Spinal cord (tissue), 10 donors: Measurements from ENCODE around the gene GPR39. TPM values are rescaled to one million over a fixed set of nuclear protein-coding genes. Genes with fewer than 3 reads are reported as not detected.

ENCODE experiments used
- DNase-seq, 6 donors: peaks; one replicate each; pipeline versions ENCODE4 v3.0.0 to v3.0.0-alpha.2; 2013 to 2015; ENCODE audit warnings: low spot score in 6 of 6, low read depth in 4 of 6
- H3K27ac ChIP-seq: one replicate; pipeline ENCODE4 v1.5.1; 2013; ENCODE audit warnings: low read depth, low read length, control low read depth
- H3K27me3 ChIP-seq: one replicate; pipeline ENCODE4 v1.6.1; 2013; ENCODE audit warnings: low read length; ENCODE audit not compliant: control insufficient read depth, insufficient read depth
- H3K36me3 ChIP-seq: one replicate; pipeline ENCODE4 v1.6.1; 2013; ENCODE audit warnings: low read length; ENCODE audit not compliant: control insufficient read depth, insufficient read depth
- H3K4me1 ChIP-seq: one replicate; pipeline ENCODE4 v1.6.1; 2013; ENCODE audit warnings: low read length; ENCODE audit not compliant: control insufficient read depth, insufficient read depth
- H3K4me3 ChIP-seq: one replicate; pipeline ENCODE4 v1.5.1; 2013; ENCODE audit warnings: low read depth, low read length, control low read depth
- H3K9me3 ChIP-seq: one replicate; pipeline ENCODE4 v1.6.1; 2013; ENCODE audit warnings: low read length; ENCODE audit not compliant: control insufficient read depth, insufficient read depth
- WGBS: methylation state at CpG from one replicate; pipeline ENCODE4 v1.1.5; 2013; ENCODE audit warnings: missing lambda C conversion rate; ENCODE audit not compliant: insufficient coverage; 5-methylcytosine and 5-hydroxymethylcytosine counted together
- polyA plus RNA-seq, 2 donors: library from polyadenylated mRNA; unstranded; fragments of 120-200 nt; gene quantifications; one replicate each; pipeline ENCODE4 v1.2.1, GENCODE V29; 2013; ENCODE audit not compliant: insufficient read length in 2 of 2
- small RNA-seq: library from RNA; depleted of rRNA; stranded (forward); fragments of <200 nt; gene quantifications from one replicate; pipeline ENCODE3, GENCODE V24; 2014; ENCODE audit warnings: low replicate concordance
- total RNA-seq, 2 donors: library from RNA; depleted of rRNA in 1 of 2; stranded (reverse); fragments of 120-200 nt in 1 of 2; fragments of >200 nt in 1 of 2; gene quantifications; one replicate each; pipeline versions ENCODE4 v1.2.3 to v1.2.4, GENCODE V29; 2013 to 2014
- donor health status: healthy.

The GPR39 gene
- total and polyA plus RNA-seq, 4 donors, result 0.72 to 1.4 (median 1.1) TPM

DNA sequence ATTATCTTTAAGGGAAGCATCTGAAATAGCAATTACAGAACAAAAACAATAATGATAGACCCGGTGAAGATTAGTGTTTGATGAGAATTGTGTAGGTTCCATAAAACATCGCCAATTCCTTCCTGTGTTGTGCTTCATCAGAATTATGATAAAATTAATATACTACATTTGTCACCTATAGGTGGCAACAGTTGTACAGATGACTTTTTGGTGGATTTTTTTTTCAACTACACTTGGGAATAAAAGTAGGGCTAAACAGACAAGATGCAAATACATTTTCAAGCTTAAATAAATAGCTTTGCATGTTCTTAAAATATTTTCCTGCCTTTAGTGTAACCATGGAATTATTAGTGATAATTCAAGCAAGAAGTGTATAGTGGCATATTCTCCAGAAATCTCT lies 260.4 kb downstream of the GPR39 start:
- no peaks in the 10 kb centered on the region for H3K27me3 ChIP-seq
- WGBS, result no CpG with 5 or more reads among the region's 2 CpGs
- H3K27ac ChIP-seq, result no peak overlapping the region
- no peaks in the 10 kb centered on the region for H3K4me1 ChIP-seq
- H3K36me3 ChIP-seq, result no peaks in the 10 kb centered on the region
- peak in 1 of 6 donors; percentile 56 for DNase-seq
- H3K4me3 ChIP-seq, result no peak overlapping the region
- no peaks in the 10 kb centered on the region for H3K9me3 ChIP-seq

DNA sequence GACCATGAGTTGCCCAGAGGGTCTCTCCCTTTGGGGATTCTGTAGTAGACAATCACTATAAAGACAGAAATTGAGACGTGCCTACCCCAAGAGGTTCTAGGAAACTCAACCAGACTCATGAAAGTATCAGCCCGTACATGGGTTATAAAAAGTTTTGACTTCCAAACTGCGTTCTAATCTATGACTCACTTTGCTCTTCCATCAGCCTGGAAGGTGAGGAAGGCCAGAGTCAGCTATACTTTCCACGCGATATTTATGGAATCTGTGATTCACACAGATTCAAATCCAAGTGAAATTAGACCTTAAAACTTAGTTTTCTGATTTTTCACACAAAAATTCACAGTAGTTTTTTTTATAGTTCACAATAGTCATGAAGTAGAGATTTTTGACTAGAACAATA lies 261.1 kb downstream of the GPR39 start:
- 100% methylated on average over 5 of the region's 5 CpGs for WGBS
- no peaks in the 10 kb centered on the region for H3K4me1 ChIP-seq
- no peak for DNase-seq

DNA sequence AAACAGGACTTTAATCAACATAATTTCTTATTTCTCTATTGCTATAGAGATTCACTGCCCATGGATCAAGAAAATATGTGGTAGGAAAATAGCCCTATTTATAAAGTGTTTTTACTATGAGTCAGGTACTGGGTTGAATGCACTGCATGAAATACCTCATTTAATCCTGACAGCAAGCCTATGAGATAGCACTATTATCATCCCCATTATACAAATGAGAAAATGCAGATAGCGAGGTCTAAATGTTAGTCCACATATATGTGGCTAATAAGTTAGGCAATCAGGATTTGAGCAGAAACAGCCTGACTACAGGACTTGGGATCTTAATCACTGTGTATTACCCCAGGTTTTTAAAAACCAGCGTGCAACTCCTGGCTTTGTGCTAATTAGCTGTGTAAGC lies 261.9 kb downstream of the GPR39 start:
- Histone ChIP-seq H3K27me3 (no peaks in the 10 kb centered on the region), H3K36me3 (no peaks in the 10 kb centered on the region), H3K4me1 (no peaks in the 10 kb centered on the region), H3K27ac (no peak overlapping the region), H3K9me3 (no peaks in the 10 kb centered on the region), H3K4me3 (no peak overlapping the region)
- WGBS, result no CpG with 5 or more reads among the region's 2 CpGs
- DNase-seq, result no peak

More for the DNA sequence above, 261.1 kb downstream of the GPR39 start:
- no peaks in the 10 kb centered on the region for H3K9me3 ChIP-seq
- no peak overlapping the region for H3K4me3 ChIP-seq
- H3K36me3 ChIP-seq, result no peaks in the 10 kb centered on the region
- H3K27me3 ChIP-seq, result no peaks in the 10 kb centered on the region
- no peak overlapping the region for H3K27ac ChIP-seq

DNA sequence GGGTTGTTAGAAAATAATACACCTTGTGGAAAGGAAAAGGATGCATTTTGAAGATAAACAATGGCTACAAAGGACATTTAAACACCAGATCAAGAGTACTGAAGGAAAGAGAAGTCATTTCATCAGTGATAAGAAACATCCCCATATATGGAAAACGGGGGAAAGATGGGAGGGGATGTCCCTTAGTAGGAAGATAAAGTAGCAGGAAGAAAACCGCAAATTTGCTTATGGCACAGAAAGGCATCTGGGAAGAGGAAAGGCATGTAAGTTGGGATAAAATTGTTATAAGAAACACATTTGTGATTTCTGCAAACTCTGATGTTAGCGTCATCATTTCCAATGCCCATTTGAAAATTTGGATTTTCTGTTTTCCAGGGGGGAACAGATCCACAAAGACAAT lies 263.9 kb downstream of the GPR39 start:
- Histone ChIP-seq H3K27me3 (no peaks in the 10 kb centered on the region), H3K27ac (no peak overlapping the region), H3K4me1 (no peaks in the 10 kb centered on the region), H3K36me3 (no peaks in the 10 kb centered on the region), H3K9me3 (no peaks in the 10 kb centered on the region), H3K4me3 (no peak overlapping the region)
- DNase-seq, result no peak
- WGBS, result 100% methylated on average over 1 of the region's 3 CpGs

DNA sequence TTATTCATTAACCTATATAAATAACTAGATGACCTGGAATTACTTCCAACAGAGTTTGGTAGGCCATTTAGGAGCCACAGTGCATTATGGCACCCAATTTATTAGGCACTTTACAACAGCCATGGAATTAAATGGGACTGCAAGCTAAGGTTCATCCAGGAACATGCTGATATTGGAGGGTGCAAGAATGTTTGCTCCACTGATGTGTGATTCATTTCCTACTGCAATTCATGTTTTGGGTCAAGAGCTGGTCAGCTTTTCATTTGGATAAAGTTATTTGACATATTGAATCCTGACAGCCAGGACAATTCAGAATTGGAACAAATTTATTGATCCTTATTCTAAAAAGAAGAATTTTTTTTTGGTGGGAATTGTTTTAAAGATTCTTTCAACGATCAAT lies 265.2 kb downstream of the GPR39 start:
- DNase-seq, result no peak
- Histone ChIP-seq H3K27me3 (no peaks in the 10 kb centered on the region), H3K36me3 (no peaks in the 10 kb centered on the region), H3K4me1 (no peaks in the 10 kb centered on the region), H3K9me3 (no peaks in the 10 kb centered on the region), H3K27ac (no peak overlapping the region), H3K4me3 (no peak overlapping the region)
- 78% methylated on average over 1 of the region's 1 CpG for WGBS

DNA sequence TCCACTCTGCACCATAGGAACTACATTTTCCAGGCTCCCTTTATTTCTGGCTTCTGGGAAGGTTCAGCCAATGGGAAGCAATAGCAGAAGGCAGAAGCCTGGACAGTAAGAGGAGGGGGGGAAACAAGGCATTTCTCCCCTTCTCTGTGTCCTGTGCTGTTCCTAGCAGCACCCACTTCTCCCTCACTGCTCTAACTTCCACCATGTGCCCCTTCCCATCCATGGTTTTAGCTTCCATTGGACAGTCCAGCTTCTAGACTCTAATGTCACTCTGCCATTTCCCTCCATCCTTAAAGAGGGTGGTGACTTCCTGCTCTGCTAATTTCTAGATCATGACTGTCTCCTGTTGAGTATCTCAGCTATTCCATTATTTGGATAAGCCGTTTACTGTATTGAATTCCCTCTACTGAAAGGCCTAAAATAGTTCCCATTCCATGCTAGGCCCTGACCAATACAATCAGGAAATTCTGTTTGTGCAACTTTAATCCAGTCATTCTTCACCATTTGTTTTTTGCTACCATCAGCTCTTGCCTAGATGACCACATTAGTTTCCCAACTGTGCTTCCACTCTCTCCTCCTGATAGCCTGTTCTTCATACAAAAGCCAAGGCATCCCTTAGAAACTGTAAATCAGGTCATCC lies 274.2 kb downstream of the GPR39 start:
- 82% methylated on average over 1 of the region's 1 CpG for WGBS
- H3K4me1 ChIP-seq, result no peaks in the 10 kb centered on the region
- no peak overlapping the region for H3K27ac ChIP-seq
- H3K27me3 ChIP-seq, result no peaks in the 10 kb centered on the region
- H3K4me3 ChIP-seq, result no peak overlapping the region
- H3K36me3 ChIP-seq, result no peaks in the 10 kb centered on the region
- H3K9me3 ChIP-seq, result no peaks in the 10 kb centered on the region
- no peak for DNase-seq

DNA sequence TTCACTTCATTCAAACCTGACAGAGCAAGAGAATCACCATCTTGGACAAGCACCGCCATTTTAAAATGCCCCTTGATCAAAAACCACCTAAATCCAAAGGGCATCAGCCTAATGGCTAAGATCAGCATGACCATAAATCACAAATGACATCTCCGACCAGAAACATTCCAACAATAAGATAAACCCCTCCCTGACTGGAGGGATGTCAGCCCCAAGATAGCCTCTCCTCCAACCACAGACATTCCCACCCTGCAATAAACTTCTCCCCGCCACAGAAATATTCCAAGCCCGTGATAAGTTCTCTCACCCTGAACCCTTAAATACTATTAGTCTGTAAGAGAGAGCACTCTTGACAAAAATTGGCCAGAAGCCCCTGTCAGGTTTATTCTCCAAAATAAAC lies 275.0 kb downstream of the GPR39 start:
- no peaks in the 10 kb centered on the region for H3K36me3 ChIP-seq
- no peaks in the 10 kb centered on the region for H3K9me3 ChIP-seq
- no peak overlapping the region for H3K4me3 ChIP-seq
- no peaks in the 10 kb centered on the region for H3K27me3 ChIP-seq
- DNase-seq, result no peak
- WGBS, result 83% methylated on average over 2 of the region's 4 CpGs
- H3K4me1 ChIP-seq, result no peaks in the 10 kb centered on the region
- no peak overlapping the region for H3K27ac ChIP-seq

DNA sequence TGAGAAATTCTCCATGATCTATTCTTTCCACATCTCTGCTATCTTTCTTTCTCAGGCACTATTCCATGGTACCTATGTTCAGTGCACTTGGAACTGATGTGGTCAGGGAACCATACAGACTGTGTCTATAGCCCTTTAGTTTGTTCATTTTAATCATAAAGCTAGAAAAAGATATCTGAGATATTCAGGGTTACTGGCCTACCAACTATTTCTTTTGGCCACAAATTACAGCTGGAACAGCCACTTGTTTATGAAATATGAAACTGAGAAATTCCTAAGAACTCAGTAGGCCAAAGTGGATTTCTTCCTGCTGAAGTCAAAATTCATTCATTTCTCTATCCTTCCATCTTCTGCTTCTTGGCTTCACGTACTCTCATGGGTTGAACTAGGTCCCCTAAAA lies 276.2 kb downstream of the GPR39 start:
- DNase-seq, result no peak
- Histone ChIP-seq H3K27ac (no peak overlapping the region), H3K9me3 (no peaks in the 10 kb centered on the region), H3K27me3 (no peaks in the 10 kb centered on the region), H3K4me3 (no peak overlapping the region), H3K4me1 (peaks cover 3% of the 10 kb centered on the region), H3K36me3 (no peaks in the 10 kb centered on the region)
- no CpG with 5 or more reads among the region's 1 CpG for WGBS

Small RNA genes lying within 50 kb of the gene (small RNA-seq; reads per million reads assigned to genes)
- gene RNU6-175P, result not detected
